Ascending aorta (tissue), 2 donors: ENCODE measurements around the gene NAPEPLD. TPM values are rescaled to one million over a fixed set of nuclear protein-coding genes. Genes with fewer than 3 reads are reported as not detected.
A peak's percentile ranks its signal among the peaks of the same experiment; 100 is the strongest.
"Not testable (repeated sequence)": the region's sequence is repeated elsewhere in the genome, so short reads cannot be mapped to it uniquely, and the experiment has no call there.

ENCODE experiments used
- DNase-seq, 2 donors: peaks; one replicate each; pipeline ENCODE4 v3.0.0-alpha.2; 2019; ENCODE audit warnings: low spot score in 2 of 2
- H3K27ac ChIP-seq, 2 donors: fragments of 200-600 bp; sonication (generic); one replicate each; pipeline ENCODE4 v1.5.1; 2016 to 2017; ENCODE audit warnings: mild to moderate bottlenecking in 1 of 2
- H3K27me3 ChIP-seq: fragments of 200-600 bp; sonication (generic); one replicate; pipeline ENCODE4 v1.5.1; 2017
- H3K36me3 ChIP-seq, 2 donors: fragments of 200-600 bp; sonication (generic); one replicate each; pipeline ENCODE4 v1.5.1; 2016
- H3K4me1 ChIP-seq, 2 donors: fragments of 200-600 bp; sonication (generic); one replicate each; pipeline ENCODE4 v1.5.1; 2016 to 2017; ENCODE audit warnings: mild to moderate bottlenecking in 1 of 2
- H3K4me3 ChIP-seq, 2 donors: fragments of 200-600 bp; sonication (generic); one replicate each; pipeline ENCODE4 v1.5.1; 2016 to 2017; ENCODE audit warnings: mild to moderate bottlenecking in 1 of 2
- H3K9me3 ChIP-seq, 2 donors: fragments of 200-600 bp; sonication (generic); one replicate each; pipeline ENCODE4 v1.5.1; 2016
- intact Hi-C: fragments of 100-400 bp; cut with DNase I; formaldehyde crosslinking; loops from one replicate; pipeline ENCODE4 v1.15.1; 2023
- total RNA-seq: library from RNA; depleted of rRNA; stranded (reverse); fragments of >200 nt; gene quantifications from one replicate; pipeline ENCODE4 v1.1.0, GENCODE V29; 2016
- TF ChIP-seq, protein P1 (sequence below), 3 experiments: fragments of 200-600 bp in 2 of 3; fragments of 450-650 bp in 1 of 3; sonication (generic) in 2 of 3; IDR thresholded peaks; one replicate each; pipeline ENCODE4 v1.5.1; 2016 to 2019; ENCODE audit warnings: antibody characterized with exemption in 3 of 3, mild to moderate bottlenecking in 1 of 3, moderate library complexity in 1 of 3

The NAPEPLD gene
- total RNA-seq, 1 donor from 2014 or later = 19.4 TPM

DNA sequence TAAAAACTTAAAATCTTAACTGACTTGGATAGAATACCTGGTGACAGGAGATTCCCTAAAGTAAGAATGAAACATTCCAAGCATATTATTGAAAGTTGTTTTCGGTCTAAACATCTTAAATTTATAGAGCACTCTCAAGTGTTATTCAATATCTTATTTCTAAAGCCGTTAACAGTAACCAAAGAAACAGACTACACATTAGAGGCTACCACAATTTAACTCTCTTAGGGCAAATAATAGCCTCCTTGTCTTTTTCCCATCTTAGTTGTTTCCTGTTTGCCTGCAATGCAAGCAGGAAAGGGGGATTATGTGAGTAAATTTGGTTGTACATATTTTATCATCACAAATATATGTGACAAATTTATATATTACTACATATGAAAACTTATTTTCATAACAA lies 31.4 kb downstream of the NAPEPLD start:
- H3K36me3 ChIP-seq = peaks cover 0 to 8% of the 10 kb centered on the region in 2 donors

DNA sequence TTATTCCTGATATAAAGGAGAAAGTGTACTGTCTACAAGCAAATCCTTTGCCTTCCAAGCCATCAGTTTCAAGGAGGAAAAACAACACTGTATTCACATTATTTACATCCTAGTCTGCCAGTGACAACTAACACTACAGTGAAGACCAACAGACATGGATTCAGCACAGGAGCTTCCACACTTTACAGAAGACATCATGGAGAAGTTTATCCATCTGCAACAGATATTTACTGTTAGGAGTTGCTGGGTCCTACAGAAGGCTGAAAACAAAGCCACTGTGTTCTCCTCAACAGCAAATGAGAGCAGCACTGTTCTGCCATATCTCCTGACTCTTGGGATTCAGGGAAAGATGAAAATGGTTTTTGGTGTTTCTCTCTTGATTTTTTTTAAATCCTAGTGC lies 31.9 kb downstream of the NAPEPLD start:
- intact Hi-C loops = no loop called here
- TF ChIP-seq, protein P1, sequence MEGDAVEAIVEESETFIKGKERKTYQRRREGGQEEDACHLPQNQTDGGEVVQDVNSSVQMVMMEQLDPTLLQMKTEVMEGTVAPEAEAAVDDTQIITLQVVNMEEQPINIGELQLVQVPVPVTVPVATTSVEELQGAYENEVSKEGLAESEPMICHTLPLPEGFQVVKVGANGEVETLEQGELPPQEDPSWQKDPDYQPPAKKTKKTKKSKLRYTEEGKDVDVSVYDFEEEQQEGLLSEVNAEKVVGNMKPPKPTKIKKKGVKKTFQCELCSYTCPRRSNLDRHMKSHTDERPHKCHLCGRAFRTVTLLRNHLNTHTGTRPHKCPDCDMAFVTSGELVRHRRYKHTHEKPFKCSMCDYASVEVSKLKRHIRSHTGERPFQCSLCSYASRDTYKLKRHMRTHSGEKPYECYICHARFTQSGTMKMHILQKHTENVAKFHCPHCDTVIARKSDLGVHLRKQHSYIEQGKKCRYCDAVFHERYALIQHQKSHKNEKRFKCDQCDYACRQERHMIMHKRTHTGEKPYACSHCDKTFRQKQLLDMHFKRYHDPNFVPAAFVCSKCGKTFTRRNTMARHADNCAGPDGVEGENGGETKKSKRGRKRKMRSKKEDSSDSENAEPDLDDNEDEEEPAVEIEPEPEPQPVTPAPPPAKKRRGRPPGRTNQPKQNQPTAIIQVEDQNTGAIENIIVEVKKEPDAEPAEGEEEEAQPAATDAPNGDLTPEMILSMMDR (IDR thresholded peaks at IDR 0.05) = no peak
- Histone ChIP-seq H3K27me3 (no peaks in the 10 kb centered on the region), H3K36me3 (peaks cover 0 to 8% of the 10 kb centered on the region in 2 donors), H3K9me3 (no peaks in the 10 kb centered on the region), H3K4me1 (peaks cover 0 to 16% of the 10 kb centered on the region in 2 donors), H3K27ac (no peak overlapping the region), H3K4me3 (no peak overlapping the region)
- DNase-seq = no peak

More for the DNA sequence above, 31.4 kb downstream of the NAPEPLD start:
- DNase-seq = no peak
- TF ChIP-seq, protein P1 (IDR thresholded peaks at IDR 0.05) = no peak
- H3K27ac ChIP-seq = no peak overlapping the region
- H3K4me1 ChIP-seq = peaks cover 0 to 16% of the 10 kb centered on the region in 2 donors
- intact Hi-C loops = no loop called here
- no peak overlapping the region for H3K4me3 ChIP-seq
- no peaks in the 10 kb centered on the region for H3K27me3 ChIP-seq
- H3K9me3 ChIP-seq = no peaks in the 10 kb centered on the region

DNA sequence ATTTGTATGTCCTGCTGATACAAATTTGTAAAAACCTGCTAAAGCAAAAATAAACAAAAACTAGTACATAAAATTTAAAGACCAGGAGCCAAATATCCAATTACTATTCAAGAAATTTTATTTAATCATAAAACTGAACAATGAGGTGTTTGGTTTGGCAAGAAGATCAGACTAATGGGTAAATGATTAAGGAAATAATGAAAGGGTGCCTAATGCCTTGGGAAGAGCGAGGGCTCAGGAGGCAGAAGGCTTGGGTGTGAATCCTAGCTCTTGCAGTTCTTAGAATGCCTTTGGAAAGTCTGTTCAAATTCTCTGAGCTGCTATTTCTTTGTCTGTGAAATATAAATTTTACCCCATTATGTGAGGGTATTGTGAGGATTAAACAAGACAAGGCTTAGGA lies 32.4 kb downstream of the NAPEPLD start:
- Histone ChIP-seq H3K4me3 (no peak overlapping the region), H3K36me3 (peaks cover 0 to 8% of the 10 kb centered on the region in 2 donors), H3K4me1 (peaks cover 0 to 16% of the 10 kb centered on the region in 2 donors), H3K27ac (no peak overlapping the region), H3K27me3 (no peaks in the 10 kb centered on the region), H3K9me3 (no peaks in the 10 kb centered on the region)
- no peak for DNase-seq
- TF ChIP-seq, protein P1 (IDR thresholded peaks at IDR 0.05) = no peak
- intact Hi-C loops = no loop called here

DNA sequence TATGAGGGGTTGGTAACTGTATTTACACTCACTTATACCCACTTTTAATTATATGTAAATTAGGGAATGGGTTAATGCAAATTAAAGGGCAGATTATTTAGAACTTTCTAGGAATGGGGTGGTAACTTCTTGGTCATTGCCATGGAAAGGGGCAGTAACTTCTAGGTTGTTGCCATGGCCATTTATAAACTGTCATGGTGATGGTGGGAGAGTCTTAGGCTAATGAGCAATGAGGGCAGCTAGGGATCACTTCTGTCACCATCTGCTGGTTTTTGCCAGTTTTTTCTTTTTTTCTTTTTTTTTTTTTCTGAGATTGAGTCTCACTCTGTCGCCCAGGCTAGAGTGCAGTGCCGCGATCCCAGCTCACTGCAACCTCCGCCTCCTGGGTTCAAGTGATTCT lies 33.1 kb downstream of the NAPEPLD start:
- no peak overlapping the region for H3K4me3 ChIP-seq
- H3K4me1 ChIP-seq = peaks cover 0 to 12% of the 10 kb centered on the region in 2 donors
- H3K27me3 ChIP-seq = no peaks in the 10 kb centered on the region
- intact Hi-C loops = no loop called here
- no peaks in the 10 kb centered on the region for H3K9me3 ChIP-seq
- DNase-seq = no peak
- H3K27ac ChIP-seq = no peak overlapping the region
- TF ChIP-seq, protein P1 (IDR thresholded peaks at IDR 0.05) = no peak
- H3K36me3 ChIP-seq = peaks cover 0 to 8% of the 10 kb centered on the region in 2 donors

DNA sequence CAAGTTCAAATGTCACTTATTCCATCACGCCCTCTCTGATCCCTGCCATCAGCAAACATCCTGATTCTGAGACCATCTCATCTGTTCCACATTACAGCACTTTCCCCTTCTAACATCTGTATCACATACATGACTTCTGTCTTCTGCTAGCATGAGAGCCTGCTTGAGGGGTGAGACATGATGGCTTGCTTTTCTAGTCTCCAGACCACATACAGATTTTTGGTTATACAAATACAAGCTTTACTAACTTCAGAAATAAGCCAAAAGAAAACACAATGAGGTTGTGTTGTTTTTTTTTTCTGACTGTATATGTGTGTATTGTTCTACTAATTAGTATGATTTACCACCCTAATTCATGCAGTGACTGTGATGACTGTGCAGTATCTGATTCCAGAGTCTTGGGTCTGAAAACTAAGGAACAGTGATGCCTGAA lies 34.3 kb downstream of the NAPEPLD start:
- TF ChIP-seq, protein P1 (IDR thresholded peaks at IDR 0.05) = no peak
- Histone ChIP-seq H3K4me1 (peaks cover 0 to 4% of the 10 kb centered on the region in 2 donors), H3K36me3 (peaks cover 0 to 6% of the 10 kb centered on the region in 2 donors), H3K4me3 (no peak overlapping the region), H3K27me3 (no peaks in the 10 kb centered on the region), H3K9me3 (no peaks in the 10 kb centered on the region), H3K27ac (peak overlapping the region in 1 of 2 donors; percentile 16)
- intact Hi-C loops = loop anchor here (5.0 kb wide), 1 partner anchor 33 kb away; the partner anchor contains the start of gene NAPEPLD
- no peak for DNase-seq

DNA sequence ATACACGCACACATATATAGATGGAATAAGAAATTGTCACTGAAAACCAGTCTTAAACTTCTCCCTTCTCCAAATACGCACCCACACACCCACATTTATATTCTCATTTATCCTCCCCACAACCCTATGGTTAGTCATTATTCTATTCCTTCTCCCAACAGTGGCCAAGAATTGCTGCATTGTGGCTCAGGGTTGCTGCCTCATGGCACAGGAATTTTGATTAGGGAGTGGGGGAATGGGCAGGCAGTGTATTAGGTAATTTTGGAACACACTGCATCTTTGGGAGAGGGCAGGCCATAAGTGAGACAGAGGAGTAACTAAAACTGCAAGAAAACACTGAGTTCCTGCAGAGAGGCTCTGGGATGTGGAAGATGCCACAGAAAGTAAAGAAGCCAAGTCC lies 35.7 kb downstream of the NAPEPLD start:
- peak overlapping the region in 1 of 2 donors; percentile 49 for H3K27ac ChIP-seq
- H3K36me3 ChIP-seq = peaks cover 0 to 4% of the 10 kb centered on the region in 2 donors
- peak in 1 of 2 donors; percentile 75 for DNase-seq
- H3K4me3 ChIP-seq = no peak overlapping the region
- no peaks in the 10 kb centered on the region for H3K4me1 ChIP-seq
- no peaks in the 10 kb centered on the region for H3K27me3 ChIP-seq
- intact Hi-C loops = loop anchor here (5.0 kb wide), 1 partner anchor 34 kb away; the partner anchor contains the start of gene NAPEPLD
- TF ChIP-seq, protein P1 (IDR thresholded peaks at IDR 0.05) = no peak
- H3K9me3 ChIP-seq = no peaks in the 10 kb centered on the region

DNA sequence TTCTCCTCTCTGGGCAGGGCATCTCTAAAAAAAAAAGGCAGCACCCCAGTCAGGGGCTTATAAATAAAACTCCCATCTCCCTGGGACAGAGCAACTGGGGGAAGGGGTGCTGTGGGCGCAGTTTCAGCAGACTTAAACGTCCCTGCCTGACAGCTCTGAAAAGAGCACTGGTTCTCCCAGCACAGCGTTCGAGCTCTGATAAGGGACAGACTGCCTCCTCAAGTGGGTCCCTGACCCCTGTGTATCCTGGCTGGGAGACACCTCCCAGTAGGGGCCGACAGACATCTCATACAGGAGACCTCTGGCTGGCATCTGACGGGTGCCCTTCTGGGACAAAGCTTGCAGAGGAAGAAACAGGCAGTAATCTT lies 42.2 kb downstream of the NAPEPLD start:
- H3K4me3 ChIP-seq, H3K27me3 ChIP-seq, H3K36me3 ChIP-seq, DNase-seq, H3K9me3 ChIP-seq, H3K27ac ChIP-seq, intact Hi-C loops, H3K4me1 ChIP-seq: not testable (repeated sequence)
